GM21619 (cell line): Measurements from ENCODE around the gene C9orf50.

ENCODE experiments used
- ATAC-seq: cut with Tn5 transposase; IDR thresholded peaks from one replicate; pipeline ENCODE4 v1.9.1; 2021; ENCODE audit not compliant: unreplicated experiment

Gene C9orf50

DNA sequence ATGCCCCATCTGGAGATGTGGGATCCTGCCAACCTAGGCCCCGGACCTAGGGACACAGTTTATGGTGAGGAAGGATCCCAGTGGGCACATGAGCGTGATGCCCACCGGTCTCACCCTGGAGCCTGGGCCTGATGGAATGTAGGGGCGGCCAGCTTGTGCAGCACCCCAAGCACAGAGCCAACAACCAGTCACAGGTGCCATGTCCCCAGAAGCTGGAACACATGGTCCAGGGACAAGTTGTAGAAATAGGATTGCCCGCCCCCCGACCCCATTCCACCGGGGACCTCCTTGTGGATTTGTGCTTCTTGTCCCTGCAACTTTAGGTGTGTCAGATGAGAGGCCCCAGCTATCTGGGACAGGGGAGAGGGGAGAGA is 48.9 kb downstream of the C9orf50 start:
- no peak for ATAC-seq

DNA sequence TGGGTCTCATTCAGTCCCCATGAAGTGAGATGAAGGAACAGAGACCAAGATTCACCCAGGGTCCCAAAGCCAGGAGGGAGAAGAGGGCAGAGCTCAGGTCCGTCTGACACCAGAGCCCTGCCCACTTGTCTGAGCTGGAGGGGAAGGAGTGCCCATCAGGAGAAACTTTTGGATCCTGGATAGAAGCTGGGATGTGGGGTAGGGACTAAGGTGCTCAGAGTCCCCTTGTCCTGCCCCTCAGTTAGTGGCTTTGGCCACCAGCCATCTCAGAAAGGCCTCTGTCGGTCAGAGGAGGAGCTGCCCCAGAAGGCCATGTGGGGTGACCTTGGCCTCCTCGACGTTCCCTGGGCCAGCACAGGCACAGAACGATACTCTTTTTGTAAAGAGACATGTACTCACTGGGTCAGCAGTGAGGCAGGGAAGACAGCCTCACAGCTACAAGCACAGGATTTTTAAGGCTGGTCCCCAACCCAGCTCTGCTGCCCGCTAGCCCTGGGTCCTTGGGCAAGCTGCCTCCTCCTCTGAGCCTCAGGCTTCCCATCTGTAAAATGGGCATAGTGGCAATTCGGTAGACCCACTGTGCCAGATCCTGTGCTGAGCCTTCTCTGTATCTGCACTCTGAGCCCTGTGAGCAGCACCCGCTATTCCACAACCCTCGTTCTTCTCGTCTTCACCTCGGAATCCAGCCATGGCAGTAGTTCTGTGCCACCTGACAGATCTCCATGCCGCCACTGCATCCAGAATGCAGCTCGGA is 49.4 kb downstream of the C9orf50 start:
- no peak for ATAC-seq

DNA sequence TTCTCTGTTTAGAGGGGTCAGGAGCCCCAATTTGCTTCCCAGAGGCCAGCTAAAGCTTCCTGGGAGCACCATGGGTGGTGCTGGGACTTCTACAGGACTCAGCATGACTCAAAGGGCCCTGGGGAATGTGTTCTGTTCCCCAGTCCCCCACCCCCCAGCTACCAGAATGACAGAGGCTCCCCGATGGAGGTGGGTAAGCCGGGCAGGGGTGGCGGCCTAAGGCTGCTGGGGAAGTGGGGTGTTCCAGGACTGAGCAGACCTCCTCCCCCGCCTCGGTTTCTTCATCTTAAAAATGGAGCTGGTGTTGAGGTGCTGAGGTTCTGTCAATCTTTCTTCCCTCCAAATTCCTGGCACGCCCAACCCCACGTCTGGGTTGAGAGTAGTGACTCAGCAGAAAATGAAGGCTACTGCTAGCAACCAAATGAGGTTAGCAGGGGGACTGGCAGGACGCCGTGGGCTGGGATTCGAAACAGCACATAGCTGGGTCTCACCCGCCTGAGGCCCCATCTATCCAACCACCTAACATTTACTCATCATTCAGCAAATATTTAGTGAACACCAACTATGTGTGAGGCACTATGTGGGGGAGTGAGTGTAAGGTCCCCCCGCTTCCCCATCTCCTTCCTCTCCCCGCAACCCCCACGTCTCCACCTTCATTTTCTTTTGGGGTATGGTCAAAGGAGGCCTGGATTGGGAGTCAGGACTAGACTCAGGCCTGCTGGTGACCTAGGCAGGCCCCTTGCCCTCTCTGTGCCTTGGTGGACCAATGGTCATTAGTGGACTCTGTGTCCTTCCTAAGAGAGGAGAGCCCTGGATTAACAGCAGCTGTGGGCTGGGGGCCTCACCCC is 50.2 kb downstream of the C9orf50 start:
- ATAC-seq: no peak

DNA sequence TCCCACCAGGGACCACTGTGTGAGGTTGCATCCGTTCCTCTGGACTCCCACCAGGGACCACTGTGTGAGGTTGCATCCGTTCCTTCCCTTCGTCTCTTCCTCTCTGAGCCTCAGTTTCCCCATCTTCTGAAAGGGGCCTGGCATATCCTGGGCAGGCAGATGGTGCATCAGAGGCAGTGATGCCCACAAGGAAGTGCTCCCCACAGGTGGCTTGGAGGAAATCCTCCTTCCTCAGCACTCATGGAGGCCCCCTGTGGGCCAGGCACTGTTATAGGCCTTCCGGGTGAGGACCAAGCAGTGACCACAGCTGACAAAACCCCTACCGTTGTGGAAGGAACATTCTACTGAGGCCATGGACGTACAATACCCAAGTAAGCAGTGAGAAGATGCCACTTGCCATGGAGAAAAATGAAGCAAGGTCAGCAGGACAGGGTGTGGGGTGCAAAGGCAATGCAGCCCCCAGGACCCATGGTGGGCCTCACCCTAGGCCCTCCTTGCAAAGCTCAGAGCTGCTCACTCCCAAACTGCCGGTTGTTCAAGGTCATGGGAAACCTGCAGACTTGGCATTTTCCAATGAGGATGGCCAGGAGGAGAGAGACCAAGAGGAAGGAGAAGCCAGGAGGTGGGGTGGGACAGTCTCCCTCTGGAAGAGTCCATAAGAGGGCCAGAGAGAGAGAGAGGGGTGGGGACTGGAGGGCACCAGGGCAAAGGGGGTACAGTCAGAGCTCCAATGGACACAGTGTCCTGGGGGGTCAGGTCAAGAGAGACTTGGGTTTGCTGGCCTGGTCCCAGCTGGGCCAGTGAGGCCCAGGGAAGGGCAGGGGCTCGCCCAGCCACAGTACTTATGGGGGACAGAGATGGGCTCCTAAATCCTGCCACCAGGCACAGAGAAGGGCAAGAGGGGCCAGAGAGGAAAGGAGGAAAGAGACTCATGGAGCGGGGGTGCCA is 51.1 kb downstream of the C9orf50 start:
- no peak for ATAC-seq

DNA sequence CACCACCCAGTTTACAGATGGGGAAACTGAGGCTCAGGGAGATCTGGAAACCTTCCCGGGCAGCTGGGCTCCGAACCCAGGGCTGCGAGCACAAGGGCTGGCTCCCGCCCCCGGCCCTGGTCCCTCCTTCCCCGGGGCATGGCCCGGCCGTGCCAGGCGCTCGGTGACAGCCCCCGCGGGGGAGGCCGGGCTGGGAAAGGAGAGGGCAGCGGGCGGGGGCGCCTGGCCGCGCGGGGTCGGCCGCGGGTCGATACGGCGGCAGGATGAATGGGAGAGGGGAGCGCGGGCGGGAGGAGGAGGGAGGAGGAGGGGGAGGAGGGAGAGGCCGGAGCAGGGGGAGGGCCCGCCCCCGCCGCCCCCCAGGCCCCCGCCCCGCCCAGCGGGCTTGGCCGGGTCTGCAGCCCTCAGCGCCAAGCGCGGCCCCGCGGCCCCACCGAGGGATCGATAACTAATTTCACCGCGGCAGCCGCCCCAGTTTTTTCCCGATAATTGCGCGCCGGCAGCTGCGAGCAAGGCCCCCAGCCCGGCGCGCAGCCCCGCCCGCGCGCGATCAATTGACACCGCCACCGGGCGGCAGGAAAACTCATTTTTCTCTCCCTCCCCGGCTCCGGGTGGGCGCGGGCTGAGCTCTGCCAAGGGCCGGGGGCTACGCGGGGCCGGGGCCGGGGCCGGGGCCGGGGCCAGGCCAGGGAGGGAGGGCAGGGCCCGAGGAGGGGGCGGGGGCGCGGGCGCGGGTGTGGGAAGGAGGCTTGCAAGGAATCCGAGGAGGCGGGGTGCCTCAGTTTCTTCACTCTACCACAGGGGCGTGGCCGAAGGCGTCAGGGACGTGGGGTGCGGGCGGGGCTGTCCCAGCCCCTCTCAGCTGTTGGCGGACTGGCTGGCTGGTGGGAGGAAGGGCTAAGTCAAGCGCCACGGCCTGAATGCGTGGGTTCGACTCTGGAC is 52.1 kb downstream of the C9orf50 start:
- no peak for ATAC-seq

DNA sequence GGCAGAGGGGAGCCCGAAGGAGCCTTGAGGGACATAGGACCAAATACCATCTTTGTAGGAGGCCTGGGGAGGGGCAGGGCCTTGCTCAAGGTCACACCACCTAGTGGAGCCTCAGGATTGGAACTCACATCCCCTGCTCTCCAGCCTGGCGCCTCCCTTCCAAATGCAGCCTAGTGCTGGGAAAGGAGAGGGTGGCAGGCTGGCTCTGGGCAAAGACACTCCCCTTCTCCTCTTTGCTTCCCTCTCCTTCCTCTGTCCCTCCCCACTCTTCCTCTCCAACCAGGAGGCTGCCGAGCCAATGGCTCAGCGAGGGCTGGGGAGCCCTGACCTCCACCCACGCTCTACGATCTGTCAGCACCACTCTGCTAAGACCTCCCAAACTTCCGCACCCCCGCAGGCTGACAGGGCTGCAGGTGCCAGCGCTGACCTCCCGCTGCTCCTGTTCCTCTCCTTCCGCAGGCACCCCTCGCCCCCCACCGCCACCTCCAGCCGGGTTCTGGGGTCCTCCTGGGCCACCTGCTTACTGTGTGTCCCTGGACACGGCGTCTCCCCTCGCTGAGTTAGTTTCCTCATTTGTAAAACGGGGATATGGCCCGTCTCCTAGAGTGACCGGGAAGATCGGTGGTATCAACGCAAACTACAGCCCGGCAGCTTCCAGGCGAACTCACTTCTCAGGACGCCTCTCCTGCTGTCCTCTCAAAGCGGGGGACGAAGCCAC is 52.9 kb downstream of the C9orf50 start:
- no peak for ATAC-seq

DNA sequence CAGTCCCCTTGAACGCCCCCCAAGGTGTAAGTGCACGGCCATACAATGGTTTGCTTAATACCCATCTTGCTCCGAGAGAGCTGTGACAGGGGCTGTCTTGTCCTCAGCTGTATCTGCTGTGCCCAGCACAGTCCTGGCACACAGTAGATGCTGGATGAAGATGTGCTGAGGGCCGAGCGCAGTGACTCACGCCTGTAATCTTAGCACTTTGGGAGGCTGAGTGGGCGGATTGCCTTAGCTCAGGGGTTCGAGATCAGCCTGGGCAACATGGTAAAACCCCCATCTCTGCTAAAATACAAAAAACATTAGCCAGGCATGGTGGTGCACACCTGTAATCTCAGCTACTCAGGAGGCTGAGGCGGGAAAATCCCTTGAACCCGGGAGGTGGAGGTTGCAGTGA is 53.6 kb downstream of the C9orf50 start:
- no peak for ATAC-seq

DNA sequence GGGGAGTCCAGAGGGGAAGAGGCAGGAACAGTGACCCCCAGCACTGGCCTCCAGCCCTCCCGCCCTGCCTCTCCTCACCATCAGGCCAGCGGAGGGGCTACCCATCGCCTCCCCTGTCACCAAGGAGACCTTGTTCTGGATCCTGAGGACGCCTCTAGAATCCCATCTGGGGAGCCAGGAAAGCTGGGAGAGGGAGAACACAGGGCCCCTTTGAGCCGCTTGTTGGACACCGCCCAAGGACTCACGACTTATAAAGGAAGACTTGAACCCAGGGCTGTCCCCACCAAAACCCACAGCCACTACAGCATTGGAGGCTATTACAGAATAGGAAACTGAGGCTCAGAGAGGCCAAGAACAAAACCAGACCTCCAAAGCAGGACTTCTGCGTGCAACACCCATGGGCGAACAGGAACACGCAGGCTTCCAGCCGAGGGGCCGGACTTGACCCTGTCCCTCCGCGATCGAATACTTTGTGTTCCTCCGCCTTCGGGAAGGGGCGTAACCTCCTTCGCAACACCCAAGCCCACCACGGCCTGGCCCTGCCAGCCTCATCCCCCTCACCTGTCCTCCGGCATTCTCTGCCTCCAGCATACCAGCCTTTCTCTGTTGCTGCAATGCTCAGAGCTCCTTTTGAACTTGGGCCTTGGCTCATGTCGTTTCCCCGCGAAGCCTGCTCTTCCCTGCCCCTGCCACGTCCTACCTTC is 54.2 kb downstream of the C9orf50 start:
- no peak for ATAC-seq

DNA sequence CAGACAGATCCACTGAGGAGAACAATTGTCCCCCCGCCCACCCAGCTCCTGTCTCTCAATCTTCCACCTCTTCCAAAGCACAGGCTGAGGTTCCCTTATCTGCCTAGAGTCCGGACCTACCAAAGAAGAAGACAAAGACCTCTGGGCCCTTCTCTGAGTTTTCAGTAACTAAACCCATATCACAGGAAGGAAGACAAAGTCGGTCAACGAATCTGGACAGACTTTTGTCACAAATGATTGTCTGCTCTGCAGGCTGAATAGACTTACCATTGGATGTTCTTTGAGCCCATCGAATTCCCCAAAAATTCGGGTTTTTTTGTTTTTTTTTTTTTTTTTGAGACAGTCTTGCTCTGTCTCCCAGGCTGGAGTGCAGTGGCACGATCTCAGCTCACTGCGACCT is 58.0 kb downstream of the C9orf50 start:
- no peak for ATAC-seq

DNA sequence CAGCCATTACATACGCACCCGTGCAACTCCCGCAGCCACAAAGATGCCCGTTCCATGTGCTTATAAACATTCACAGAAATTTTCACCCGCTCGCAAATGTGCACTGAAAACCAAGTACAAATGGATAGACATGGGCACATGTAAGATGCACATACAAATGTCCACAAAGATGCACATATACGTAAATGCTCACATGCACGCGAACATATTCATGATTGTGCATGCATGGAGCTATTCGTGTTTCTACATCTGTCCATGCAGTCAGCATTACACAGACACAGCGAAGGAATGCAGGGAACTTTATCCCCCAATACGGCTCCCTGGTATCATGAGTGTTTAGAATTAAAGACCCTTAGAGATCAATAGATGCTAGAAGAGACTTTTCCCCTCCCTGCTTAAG is 58.4 kb downstream of the C9orf50 start:
- ATAC-seq: no peak
